K562 (cell line): ENCODE measurements around the gene ANKRD65. TPM values are rescaled to one million over a fixed set of nuclear protein-coding genes. Genes with fewer than 3 reads are reported as not detected.

Experiments
- ATF7 ChIP-seq: fragments of 450-650 bp; IDR thresholded peaks from 2 replicates; pipeline ENCODE4 v1.7.1; 2014; ENCODE audit warnings: mild to moderate bottlenecking, moderate library complexity
- ELF2 ChIP-seq: fragments of 250-450 bp; sonication (Bioruptor Pico); IDR thresholded peaks from 2 replicates; pipeline ENCODE4 v1.5.0; 2021; ENCODE audit warnings: mild to moderate bottlenecking
- FOXM1 ChIP-seq, 2 experiments: fragments of 450-650 bp in 1 of 2; sonication (generic) in 1 of 2; formaldehyde crosslinking in 1 of 2; IDR thresholded peaks; 2 replicates each; pipeline versions ENCODE4 v1.6.1 to v1.9.0; 2017 to 2022; ENCODE audit warnings: low read depth in 2 of 2, mild to moderate bottlenecking in 2 of 2, missing genetic modification reagents in 1 of 2, moderate library complexity in 1 of 2
- JUND ChIP-seq, 2 experiments: IDR thresholded peaks; 2 replicates in 1 of 2; 3 replicates in 1 of 2; pipeline ENCODE4 v1.6.1; 2011; ENCODE audit warnings: borderline replicate concordance in 2 of 2, low read depth in 2 of 2, low read length in 2 of 2, improper control_type of control experiment in 1 of 2, missing biosample characterization in 1 of 2, missing genetic modification characterization in 1 of 2, missing genetic modification reagents in 1 of 2
- NFXL1 ChIP-seq: fragments of 450-650 bp; formaldehyde crosslinking; IDR thresholded peaks from 2 replicates; pipeline ENCODE4 v1.4.0; 2021; ENCODE audit warnings: mild to moderate bottlenecking
- PBX2 ChIP-seq, 2 experiments: IDR thresholded peaks in 1 of 2; conservative IDR thresholded peaks in 1 of 2; 2 replicates each; pipeline ENCODE4 v1.6.1; 2016; ENCODE audit warnings: low read depth in 2 of 2, mild to moderate bottlenecking in 1 of 2, missing compliant biosample characterization in 1 of 2, missing genetic modification characterization in 1 of 2, moderate library complexity in 1 of 2
- SMARCE1 ChIP-seq: fragments of 450-650 bp; IDR thresholded peaks from 2 replicates; pipeline ENCODE4 v1.7.1; 2016; ENCODE audit warnings: mild to moderate bottlenecking
- SP2 ChIP-seq: IDR thresholded peaks from 2 replicates; pipeline ENCODE4 v1.6.1; 2011; ENCODE audit warnings: mild to moderate bottlenecking, low read depth, low read length, moderate library complexity; ENCODE audit not compliant: poor library complexity, severe bottlenecking; ENCODE audit errors: extremely low read depth
- ZBTB2 ChIP-seq: fragments of 450-650 bp; IDR thresholded peaks from 2 replicates; pipeline ENCODE4 v1.6.1; 2016; ENCODE audit warnings: antibody characterized with exemption
- ZBTB9 ChIP-seq: fragments of 450-650 bp; formaldehyde crosslinking; IDR thresholded peaks from 2 replicates; pipeline ENCODE4 v1.4.0; 2020; ENCODE audit warnings: mild to moderate bottlenecking, moderate library complexity
- polyA plus RNA-seq, 8 experiments: library from polyadenylated mRNA; depleted of rRNA in 4 of 8; stranded (reverse) in 5 of 8; unstranded in 3 of 8; fragments of >200 nt; fragmentation: Nextera tagmentation in 2 of 8; fragmentation: Illumina TruSeq in 1 of 8; extraction: Ambion mirVana in 2 of 8; extraction: Trizol in 1 of 8; gene quantifications; 2 replicates each; pipeline versions ENCODE4 v1.2.1 to v1.2.3, GENCODE V29; 2011 to 2014; ENCODE audit warnings: inconsistent platforms in 1 of 8, missing spikeins in 1 of 8
- total RNA-seq, 7 experiments: library from RNA; depleted of rRNA in 6 of 7; stranded (reverse); fragments of >200 nt in 6 of 7; fragmentation: Illumina TruSeq in 2 of 7; extraction: Trizol in 2 of 7; gene quantifications; 2 replicates each; pipeline versions ENCODE4 v1.2.1 to v1.2.3, GENCODE V29; 2011 to 2021; ENCODE audit warnings: low replicate concordance in 1 of 7
- TF ChIP-seq, protein P1 (sequence below): fragments of 250-450 bp; sonication (Bioruptor Pico); IDR thresholded peaks from 2 replicates; pipeline ENCODE4 v1.8.0; 2022; ENCODE audit warnings: inconsistent platforms, mild to moderate bottlenecking, moderate library complexity, borderline replicate concordance
- TF ChIP-seq, protein P2 (sequence below): sonication (generic); formaldehyde crosslinking; IDR thresholded peaks from 2 replicates; pipeline ENCODE4 v1.4.0; 2020; ENCODE audit warnings: mild to moderate bottlenecking, missing genetic modification reagents
- TF ChIP-seq, protein P3 (sequence below): sonication (generic); formaldehyde crosslinking; IDR thresholded peaks from 2 replicates; pipeline ENCODE4 v1.8.1; 2023; ENCODE audit warnings: mild to moderate bottlenecking, missing genetic modification reagents

The ANKRD65 gene
- total and polyA plus RNA-seq, 9 of the 15 experiments (the other 6 are each of a cell fraction or from before 2014, with no cell fraction given) = not detected

- TF ChIP-seq, protein P1, sequence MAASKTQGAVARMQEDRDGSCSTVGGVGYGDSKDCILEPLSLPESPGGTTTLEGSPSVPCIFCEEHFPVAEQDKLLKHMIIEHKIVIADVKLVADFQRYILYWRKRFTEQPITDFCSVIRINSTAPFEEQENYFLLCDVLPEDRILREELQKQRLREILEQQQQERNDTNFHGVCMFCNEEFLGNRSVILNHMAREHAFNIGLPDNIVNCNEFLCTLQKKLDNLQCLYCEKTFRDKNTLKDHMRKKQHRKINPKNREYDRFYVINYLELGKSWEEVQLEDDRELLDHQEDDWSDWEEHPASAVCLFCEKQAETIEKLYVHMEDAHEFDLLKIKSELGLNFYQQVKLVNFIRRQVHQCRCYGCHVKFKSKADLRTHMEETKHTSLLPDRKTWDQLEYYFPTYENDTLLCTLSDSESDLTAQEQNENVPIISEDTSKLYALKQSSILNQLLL (CRISPR knock-in tag) = 0 out of 2 replicates have a peak, but pooled peaks have one; percentile 6
- TF ChIP-seq JUND (IDR thresholded peaks at IDR 0.05; ENCODE audit: borderline replicate concordance, low read depth, low read length) (peak; percentile 24; the same call in 1 of the 2 replicates), JUND (tag; IDR thresholded peaks at IDR 0.05; ENCODE audit: borderline replicate concordance, low read depth, low read length) (no peak; the same call in 2 of the 3 replicates), FOXM1 (IDR thresholded peaks at IDR 0.05; ENCODE audit: low read depth) (no peak), FOXM1 (CRISPR knock-in tag; IDR thresholded peaks at IDR 0.05; ENCODE audit: low read depth) (peak; percentile 90), ZBTB2 (peak; percentile 72; the same call in 1 of the 2 replicates), ELF2 (CRISPR knock-in tag) (peak; percentile 98), SMARCE1 (no peak), SP2 (peak; percentile 95), NFXL1 (CRISPR knock-in tag) (no peak), ZBTB9 (CRISPR knock-in tag) (peak; percentile 65; the same call in 1 of the 2 replicates), PBX2 (CRISPR knock-in tag; IDR thresholded peaks at IDR 0.05; ENCODE audit: low read depth) (peak; percentile 98), PBX2 (tag; conservative IDR thresholded peaks at IDR 0.05; ENCODE audit: low read depth) (peak; percentile 95), ATF7 (peak; percentile 90)
- TF ChIP-seq, protein P2, sequence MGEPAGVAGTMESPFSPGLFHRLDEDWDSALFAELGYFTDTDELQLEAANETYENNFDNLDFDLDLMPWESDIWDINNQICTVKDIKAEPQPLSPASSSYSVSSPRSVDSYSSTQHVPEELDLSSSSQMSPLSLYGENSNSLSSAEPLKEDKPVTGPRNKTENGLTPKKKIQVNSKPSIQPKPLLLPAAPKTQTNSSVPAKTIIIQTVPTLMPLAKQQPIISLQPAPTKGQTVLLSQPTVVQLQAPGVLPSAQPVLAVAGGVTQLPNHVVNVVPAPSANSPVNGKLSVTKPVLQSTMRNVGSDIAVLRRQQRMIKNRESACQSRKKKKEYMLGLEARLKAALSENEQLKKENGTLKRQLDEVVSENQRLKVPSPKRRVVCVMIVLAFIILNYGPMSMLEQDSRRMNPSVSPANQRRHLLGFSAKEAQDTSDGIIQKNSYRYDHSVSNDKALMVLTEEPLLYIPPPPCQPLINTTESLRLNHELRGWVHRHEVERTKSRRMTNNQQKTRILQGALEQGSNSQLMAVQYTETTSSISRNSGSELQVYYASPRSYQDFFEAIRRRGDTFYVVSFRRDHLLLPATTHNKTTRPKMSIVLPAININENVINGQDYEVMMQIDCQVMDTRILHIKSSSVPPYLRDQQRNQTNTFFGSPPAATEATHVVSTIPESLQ = peak; percentile 91; the same call in 1 of the 2 replicates
- TF ChIP-seq, protein P3, sequence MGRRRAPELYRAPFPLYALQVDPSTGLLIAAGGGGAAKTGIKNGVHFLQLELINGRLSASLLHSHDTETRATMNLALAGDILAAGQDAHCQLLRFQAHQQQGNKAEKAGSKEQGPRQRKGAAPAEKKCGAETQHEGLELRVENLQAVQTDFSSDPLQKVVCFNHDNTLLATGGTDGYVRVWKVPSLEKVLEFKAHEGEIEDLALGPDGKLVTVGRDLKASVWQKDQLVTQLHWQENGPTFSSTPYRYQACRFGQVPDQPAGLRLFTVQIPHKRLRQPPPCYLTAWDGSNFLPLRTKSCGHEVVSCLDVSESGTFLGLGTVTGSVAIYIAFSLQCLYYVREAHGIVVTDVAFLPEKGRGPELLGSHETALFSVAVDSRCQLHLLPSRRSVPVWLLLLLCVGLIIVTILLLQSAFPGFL (CRISPR knock-in tag) = no peak
These were observed 21.7 kb downstream of the ANKRD65 start, which contains the start of gene CCNL2 (continued) for GRCh38 chr1:1399187-1399871.
